Endodermal cell (in vitro differentiated cells): Measurements from ENCODE around the gene MRPL49. TPM values are rescaled to one million over a fixed set of nuclear protein-coding genes. Genes with fewer than 3 reads are reported as not detected.

Experiments used
- DNase-seq: peaks from one replicate; pipeline ENCODE4 v3.0.0-alpha.2; 2017
- H3K27ac ChIP-seq: 2 replicates; pipeline ENCODE4 v1.5.1; 2013; ENCODE audit warnings: mild to moderate bottlenecking, low read depth, low read length, moderate library complexity
- H3K27me3 ChIP-seq: 2 replicates; pipeline ENCODE4 v1.6.1; 2013; ENCODE audit warnings: mild to moderate bottlenecking, low read length, moderate library complexity; ENCODE audit not compliant: insufficient read depth, control insufficient read depth, poor library complexity, severe bottlenecking
- H3K36me3 ChIP-seq: 2 replicates; pipeline ENCODE4 v1.7.0; 2013; ENCODE audit warnings: mild to moderate bottlenecking, low read length, moderate library complexity; ENCODE audit not compliant: control insufficient read depth, insufficient read depth
- H3K4me1 ChIP-seq: one replicate; pipeline ENCODE4 v1.7.0; 2013; ENCODE audit warnings: low read length; ENCODE audit not compliant: control insufficient read depth, insufficient read depth
- H3K4me3 ChIP-seq: 2 replicates; pipeline ENCODE4 v1.5.1; 2013; ENCODE audit warnings: mild to moderate bottlenecking, low read length, moderate library complexity
- H3K9ac ChIP-seq: 2 replicates; pipeline ENCODE4 v1.6.1; 2013; ENCODE audit warnings: mild to moderate bottlenecking, low read length, moderate library complexity; ENCODE audit not compliant: poor library complexity, severe bottlenecking; ENCODE audit errors: extremely low read depth
- H3K9me3 ChIP-seq: 2 replicates; pipeline ENCODE4 v1.6.1; 2013; ENCODE audit warnings: mild to moderate bottlenecking, low read length, moderate library complexity; ENCODE audit not compliant: control insufficient read depth
- H3K27ac Mint-ChIP-seq: 2 replicates; pipeline ENCODE4 v1.8.0; 2020; ENCODE audit warnings: mixed read lengths
- H3K27me3 Mint-ChIP-seq: 2 replicates; pipeline ENCODE4 v1.8.0; 2021; ENCODE audit warnings: mild to moderate bottlenecking, mixed read lengths; ENCODE audit not compliant: insufficient read depth
- H3K36me3 Mint-ChIP-seq: 2 replicates; pipeline ENCODE4 v1.8.0; 2020; ENCODE audit warnings: low read depth, mixed read lengths
- H3K4me1 Mint-ChIP-seq: 2 replicates; pipeline ENCODE4 v1.8.0; 2020; ENCODE audit warnings: mixed read lengths
- H3K4me3 Mint-ChIP-seq: 2 replicates; pipeline ENCODE4 v1.8.0; 2020; ENCODE audit warnings: mild to moderate bottlenecking, moderate library complexity, mixed read lengths
- H3K9me3 Mint-ChIP-seq: 2 replicates; pipeline ENCODE4 v1.8.0; 2020; ENCODE audit warnings: mild to moderate bottlenecking, mixed read lengths
- WGBS, 2 experiments: methylation state at CpG; one replicate each; pipeline versions ENCODE4 v1.1.5 to v1.1.7; 2013; ENCODE audit warnings: missing lambda C conversion rate in 2 of 2, mixed read lengths in 1 of 2; ENCODE audit not compliant: insufficient coverage in 1 of 2, insufficient read length in 1 of 2; 5-methylcytosine and 5-hydroxymethylcytosine counted together
- total RNA-seq, 2 donors: library from RNA; stranded (reverse); fragmentation: NEBNext Ultra II Directional in 1 of 2; extraction: Animal tissue kit (Norgen Biotek cat#: 25700) in 1 of 2; gene quantifications; 2 replicates in 1 of 2; 3 replicates in 1 of 2; pipeline ENCODE4 v1.2.1, GENCODE V29; 2021
- TF ChIP-seq, protein P1 (sequence below): fragments of 200-600 bp; sonication (generic); conservative IDR thresholded peaks from 2 replicates; pipeline ENCODE4 v1.5.0; 2021; ENCODE audit warnings: antibody characterized with exemption, mild to moderate bottlenecking

Gene MRPL49
- total RNA-seq, 2 donors from 2014 or later, result 53.9 to 56.6 TPM

DNA sequence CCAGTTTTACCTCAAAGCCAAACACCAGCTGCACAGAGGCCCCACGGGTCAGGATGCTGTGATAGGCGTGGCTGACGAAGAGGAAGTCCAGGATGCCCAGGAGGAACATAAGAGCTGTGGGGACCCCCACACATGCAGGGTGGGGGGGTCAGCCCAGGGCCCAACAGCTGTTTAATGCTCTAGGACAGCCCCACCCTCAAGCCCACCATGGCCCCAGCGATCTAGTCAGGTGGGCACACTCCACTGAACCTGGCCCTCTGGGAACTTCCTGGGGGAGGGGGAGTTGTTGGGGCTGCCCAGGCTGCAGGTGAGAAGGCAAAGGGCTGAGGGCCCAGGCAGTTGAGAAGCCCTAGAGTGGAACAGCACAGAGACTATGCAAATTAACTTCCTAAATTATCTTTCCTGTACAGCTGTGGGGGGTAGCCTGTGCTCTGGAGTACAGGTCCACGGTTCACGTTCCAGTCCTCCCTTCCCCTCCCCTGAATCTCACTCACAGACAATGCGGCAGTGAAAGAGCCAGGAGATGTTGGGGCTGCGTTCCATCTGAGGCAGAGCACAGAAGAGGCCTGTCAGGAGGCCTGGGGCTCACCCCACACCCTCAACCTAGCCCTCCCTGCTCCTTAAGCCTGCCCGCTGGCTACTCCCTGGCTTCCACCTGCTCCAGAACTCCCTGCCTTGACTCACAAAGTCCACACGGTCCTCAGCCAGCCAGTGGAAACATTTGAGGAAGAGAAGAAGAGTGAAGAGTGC, 10.3 kb downstream of the MRPL49 start:
- no peak overlapping the region for H3K9ac ChIP-seq
- peaks cover 19% of the 10 kb centered on the region for H3K4me1 Mint-ChIP-seq
- no peak overlapping the region for H3K27ac Mint-ChIP-seq
- H3K4me1 ChIP-seq, result no peaks in the 10 kb centered on the region
- H3K27me3 ChIP-seq, result no peaks in the 10 kb centered on the region
- DNase-seq, result peak; percentile 26
- H3K36me3 Mint-ChIP-seq, result peaks cover 29% of the 10 kb centered on the region
- no peaks in the 10 kb centered on the region for H3K9me3 ChIP-seq
- peak overlapping the region; percentile 94 for H3K4me3 ChIP-seq
- H3K27ac ChIP-seq, result no peak overlapping the region
- peak overlapping the region; percentile 87 for H3K4me3 Mint-ChIP-seq
- peaks cover 47% of the 10 kb centered on the region for H3K36me3 ChIP-seq
- H3K9me3 Mint-ChIP-seq, result no peaks in the 10 kb centered on the region
- WGBS, 2 experiments, result 89% methylated on average over 10 of the region's 10 CpGs; no CpG with 5 or more reads in 1 of the 2 experiments
- TF ChIP-seq, protein P1, sequence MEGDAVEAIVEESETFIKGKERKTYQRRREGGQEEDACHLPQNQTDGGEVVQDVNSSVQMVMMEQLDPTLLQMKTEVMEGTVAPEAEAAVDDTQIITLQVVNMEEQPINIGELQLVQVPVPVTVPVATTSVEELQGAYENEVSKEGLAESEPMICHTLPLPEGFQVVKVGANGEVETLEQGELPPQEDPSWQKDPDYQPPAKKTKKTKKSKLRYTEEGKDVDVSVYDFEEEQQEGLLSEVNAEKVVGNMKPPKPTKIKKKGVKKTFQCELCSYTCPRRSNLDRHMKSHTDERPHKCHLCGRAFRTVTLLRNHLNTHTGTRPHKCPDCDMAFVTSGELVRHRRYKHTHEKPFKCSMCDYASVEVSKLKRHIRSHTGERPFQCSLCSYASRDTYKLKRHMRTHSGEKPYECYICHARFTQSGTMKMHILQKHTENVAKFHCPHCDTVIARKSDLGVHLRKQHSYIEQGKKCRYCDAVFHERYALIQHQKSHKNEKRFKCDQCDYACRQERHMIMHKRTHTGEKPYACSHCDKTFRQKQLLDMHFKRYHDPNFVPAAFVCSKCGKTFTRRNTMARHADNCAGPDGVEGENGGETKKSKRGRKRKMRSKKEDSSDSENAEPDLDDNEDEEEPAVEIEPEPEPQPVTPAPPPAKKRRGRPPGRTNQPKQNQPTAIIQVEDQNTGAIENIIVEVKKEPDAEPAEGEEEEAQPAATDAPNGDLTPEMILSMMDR, result no peak
- H3K27me3 Mint-ChIP-seq, result no peaks in the 10 kb centered on the region

DNA sequence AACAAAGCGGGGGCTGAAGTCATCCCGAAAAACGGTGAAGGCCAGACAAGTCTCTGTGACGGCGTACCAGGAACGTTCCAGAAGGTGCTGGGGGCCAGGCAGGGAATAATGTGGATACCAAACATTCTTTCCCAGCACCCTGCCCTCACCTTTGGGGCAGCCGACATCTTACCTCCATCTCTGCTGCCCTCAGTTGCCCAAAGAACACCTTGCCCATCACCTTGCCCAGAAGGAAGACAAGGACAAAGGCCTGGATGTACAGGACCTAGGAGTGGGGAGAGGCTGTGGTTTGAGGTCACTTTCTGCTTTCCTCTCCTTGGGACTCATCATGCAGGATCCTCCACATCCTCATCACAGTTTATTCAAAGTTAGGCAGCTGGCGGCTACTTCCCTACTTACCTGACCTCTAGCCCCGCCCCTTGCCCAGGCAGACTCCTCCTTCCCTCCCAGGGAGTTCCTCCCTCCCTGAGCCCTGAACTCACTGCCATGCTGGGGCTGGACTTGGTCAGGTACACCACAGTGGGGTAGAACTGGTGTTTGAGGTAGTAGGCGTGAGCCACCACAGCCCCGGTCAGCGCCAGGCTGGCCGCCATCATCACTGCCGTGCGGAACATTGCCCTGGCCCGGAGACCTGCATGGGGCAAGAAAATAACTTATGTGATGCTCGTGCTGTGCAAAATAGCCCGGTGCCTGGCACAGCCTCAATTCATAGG, 11.0 kb downstream of the MRPL49 start:
- Histone ChIP-seq H3K27ac (no peak overlapping the region), H3K4me3 (peak overlapping the region; percentile 94), H3K9me3 (no peaks in the 10 kb centered on the region), H3K4me1 (no peaks in the 10 kb centered on the region), H3K36me3 (peaks cover 39% of the 10 kb centered on the region), H3K9ac (peak overlapping the region; percentile 98), H3K27me3 (no peaks in the 10 kb centered on the region)
- WGBS, 2 experiments, result 51 to 55% methylated on average over 9 to 18 of the region's 18 CpGs
- Mint-ChIP-seq H3K4me1 (peaks cover 19% of the 10 kb centered on the region), H3K27ac (peak overlapping the region; percentile 99), H3K4me3 (peak overlapping the region; percentile 87), H3K9me3 (no peaks in the 10 kb centered on the region), H3K27me3 (no peaks in the 10 kb centered on the region), H3K36me3 (peaks cover 28% of the 10 kb centered on the region)
- peak; percentile 89 for DNase-seq
- TF ChIP-seq, protein P1, result no peak

DNA sequence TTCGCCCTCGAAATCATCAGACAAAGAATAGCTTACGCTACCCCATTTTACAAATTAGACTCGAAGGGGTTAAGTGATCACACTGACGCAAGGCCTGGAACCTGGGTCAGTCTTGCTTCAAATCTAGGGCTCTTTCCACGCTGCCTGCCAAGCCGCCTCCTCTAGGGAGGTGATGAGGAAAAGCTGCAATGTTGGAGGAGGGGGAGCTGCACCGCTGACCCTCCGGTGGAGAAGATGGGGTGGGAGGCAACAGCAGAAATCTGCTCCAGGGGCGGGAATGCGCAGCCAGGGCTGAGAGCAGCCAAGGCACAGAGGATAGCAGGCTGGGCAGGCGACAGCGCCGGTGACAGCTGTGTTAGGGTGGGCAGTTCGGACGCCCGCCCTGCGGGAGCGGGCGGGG, 11.6 kb downstream of the MRPL49 start:
- Histone ChIP-seq H3K27ac (no peak overlapping the region), H3K36me3 (peaks cover 36% of the 10 kb centered on the region), H3K4me1 (no peaks in the 10 kb centered on the region), H3K9ac (peak overlapping the region; percentile 98), H3K4me3 (peak overlapping the region; percentile 94), H3K27me3 (no peaks in the 10 kb centered on the region), H3K9me3 (no peaks in the 10 kb centered on the region)
- peaks cover 28% of the 10 kb centered on the region for H3K36me3 Mint-ChIP-seq
- peaks cover 19% of the 10 kb centered on the region for H3K4me1 Mint-ChIP-seq
- TF ChIP-seq, protein P1, result no peak
- 0 to 3% methylated on average over 8 to 20 of the region's 20 CpGs for WGBS, 2 experiments
- H3K4me3 Mint-ChIP-seq, result peak overlapping the region; percentile 87
- DNase-seq, result peak; percentile 61
- H3K9me3 Mint-ChIP-seq, result no peaks in the 10 kb centered on the region
- H3K27me3 Mint-ChIP-seq, result peaks cover 2% of the 10 kb centered on the region
- peak overlapping the region; percentile 99 for H3K27ac Mint-ChIP-seq
